Stimulated activated naive CD4-positive, alpha-beta T cell treated with Interleukin-2 at 50 U/mL for 16 hours (primary cell): ENCODE measurements around the gene SPCS2.

Experiments used
- DNase-seq: peaks from one replicate; lab custom pipeline; 2025; lab: John Stamatoyannopoulos, UW

Gene SPCS2

GRCh38 chr11:74948898-74949752, at the start of gene SPCS2, which contains the start of gene XRRA1:
TSS of gene SPCS2 (plus strand) at chr11:74949266. CDS start at chr11:74949286, 20 bp downstream.
TSS of gene XRRA1 (minus strand) at chr11:74949091. CDS start at chr11:74940878, 8,213 bp downstream.
- DNase-seq, result peak; percentile 99

- DNase-seq, result no peak
Measured at GRCh38 chr11:74902342-74902741, 46.7 kb upstream of the SPCS2 start.

- no peak for DNase-seq
Measured at GRCh38 chr11:74905326-74905725, 43.7 kb upstream of the SPCS2 start.

- no peak for DNase-seq
Measured at GRCh38 chr11:74909385-74909784, 39.7 kb upstream of the SPCS2 start.

- no peak for DNase-seq
Measured at GRCh38 chr11:74909812-74910211, 39.3 kb upstream of the SPCS2 start.

- DNase-seq, result no peak
Measured at GRCh38 chr11:74923125-74923524, 25.9 kb upstream of the SPCS2 start.

- DNase-seq, result no peak
Measured at GRCh38 chr11:74925281-74925680, 23.8 kb upstream of the SPCS2 start.

- no peak for DNase-seq
Measured at GRCh38 chr11:74926304-74927030, 22.6 kb upstream of the SPCS2 start.

- DNase-seq, result no peak
Measured at GRCh38 chr11:74927496-74927895, 21.6 kb upstream of the SPCS2 start.

GRCh38 chr11:74929431-74930363, 19.4 kb upstream of the SPCS2 start:
- peak; percentile 47 for DNase-seq

GRCh38 chr11:74932169-74932568, 16.9 kb upstream of the SPCS2 start:
- no peak for DNase-seq

- DNase-seq, result no peak
Measured at GRCh38 chr11:74932797-74933196, 16.3 kb upstream of the SPCS2 start.

GRCh38 chr11:74933765-74934164, 15.3 kb upstream of the SPCS2 start:
- DNase-seq, result no peak

- DNase-seq, result no peak
Measured at GRCh38 chr11:74935285-74935684, 13.8 kb upstream of the SPCS2 start.

- no peak for DNase-seq
Measured at GRCh38 chr11:74936087-74936486, 13.0 kb upstream of the SPCS2 start.

- DNase-seq, result no peak
Measured at GRCh38 chr11:74936976-74937375, 12.1 kb upstream of the SPCS2 start.

- no peak for DNase-seq
Measured at GRCh38 chr11:74937696-74938475, 11.2 kb upstream of the SPCS2 start.

GRCh38 chr11:74941492-74941891, 7.6 kb upstream of the SPCS2 start:
- DNase-seq, result no peak

GRCh38 chr11:74942073-74942759, 6.8 kb upstream of the SPCS2 start:
- DNase-seq, result no peak

GRCh38 chr11:74948546-74948897, 544 bp upstream of the SPCS2 start:
- no peak for DNase-seq

GRCh38 chr11:74949753-74950137, 679 bp downstream of the SPCS2 start:
- DNase-seq, result no peak
